ENCODE data around the gene FRMD4A. TPM values are rescaled to one million over a fixed set of nuclear protein-coding genes. Genes with fewer than 3 reads are reported as not detected.

The FRMD4A gene
- total RNA-seq, 1 experiment from 2014 or later: 7.1 TPM

GRCh38 chr10:13908475-13908874 is 422.2 kb downstream of the FRMD4A start:
- intact Hi-C loops (cut with micrococcal nuclease): no loop called here
- no peak for ATAC-seq
- Histone ChIP-seq H3K9ac (ENCODE audit: low read length) (no peak overlapping the region), H3K9me2 (replicated peaks; ENCODE audit: low read length) (no peaks in the 10 kb centered on the region), H3K79me2 (ENCODE audit: low read length) (no peaks in the 10 kb centered on the region), H3K4me3 (ENCODE audit: low read length) (no peak overlapping the region), H3K9me3 (ENCODE audit: low read length) (no peaks in the 10 kb centered on the region), H3F3A (ENCODE audit: low read length, unreplicated experiment) (no peaks in the 10 kb centered on the region), H3K4me1 (ENCODE audit: insufficient read depth, low read length) (no peaks in the 10 kb centered on the region), H3K27ac (ENCODE audit: low read length) (no peak overlapping the region), H2AFZ (ENCODE audit: low read length) (no peak overlapping the region), H3K36me3 (ENCODE audit: low read depth, low read length) (no peaks in the 10 kb centered on the region), H4K20me1 (ENCODE audit: low read length) (no peaks in the 10 kb centered on the region), H3K4me2 (ENCODE audit: low read length) (no peak overlapping the region), H3K27me3 (ENCODE audit: low read length) (no peaks in the 10 kb centered on the region)
- no TSS peak for BruUV-seq (replicated peaks)
- TF ChIP-seq CTCF (conservative IDR thresholded peaks at IDR 0.05; ENCODE audit: low read depth, low read length) (no peak), EZH2 (IDR thresholded peaks at IDR 0.05; ENCODE audit: low read length, unreplicated experiment) (no peak), EZH2phosphoT487 (IDR thresholded peaks at IDR 0.05; ENCODE audit: borderline replicate concordance, low read length) (no peak)
- POLR2A ChIA-PET (ENCODE audit: unreplicated experiment): no interaction called here
- CTCF ChIA-PET: no interaction called here
- DNase-seq: no peak

GRCh38 chr10:13907570-13907969 is 423.2 kb downstream of the FRMD4A start:
- H3K9me2 ChIP-seq (replicated peaks; ENCODE audit: low read length): no peaks in the 10 kb centered on the region
- ChIA-PET CTCF (no interaction called here), POLR2A (ENCODE audit: unreplicated experiment) (no interaction called here)
- H3K4me3 ChIP-seq (ENCODE audit: low read length): no peak overlapping the region
- DNase-seq (no peak), ATAC-seq (no peak)
- no peaks in the 10 kb centered on the region for H3K4me1 ChIP-seq (ENCODE audit: insufficient read depth, low read length)
- H3K9ac ChIP-seq (ENCODE audit: low read length): no peak overlapping the region
- H3F3A ChIP-seq (ENCODE audit: low read length, unreplicated experiment): no peaks in the 10 kb centered on the region
- H3K79me2 ChIP-seq (ENCODE audit: low read length): no peaks in the 10 kb centered on the region
- no TSS peak for BruUV-seq (replicated peaks)
- H3K4me2 ChIP-seq (ENCODE audit: low read length): no peak overlapping the region
- H3K27ac ChIP-seq (ENCODE audit: low read length): no peak overlapping the region
- no peaks in the 10 kb centered on the region for H4K20me1 ChIP-seq (ENCODE audit: low read length)
- no peak overlapping the region for H2AFZ ChIP-seq (ENCODE audit: low read length)
- no peaks in the 10 kb centered on the region for H3K36me3 ChIP-seq (ENCODE audit: low read depth, low read length)
- no peak for TF ChIP-seq EZH2phosphoT487 (IDR thresholded peaks at IDR 0.05; ENCODE audit: borderline replicate concordance, low read length)
- no peak for TF ChIP-seq CTCF (conservative IDR thresholded peaks at IDR 0.05; ENCODE audit: low read depth, low read length)
- no peak for TF ChIP-seq EZH2 (IDR thresholded peaks at IDR 0.05; ENCODE audit: low read length, unreplicated experiment)
- intact Hi-C loops (cut with micrococcal nuclease): no loop called here
- no peaks in the 10 kb centered on the region for H3K27me3 ChIP-seq (ENCODE audit: low read length)
- H3K9me3 ChIP-seq (ENCODE audit: low read length): no peaks in the 10 kb centered on the region

GRCh38 chr10:13905281-13905680 is 425.4 kb downstream of the FRMD4A start:
- Histone ChIP-seq H3K9me3 (ENCODE audit: low read length) (no peaks in the 10 kb centered on the region), H4K20me1 (ENCODE audit: low read length) (no peaks in the 10 kb centered on the region), H3K4me3 (ENCODE audit: low read length) (no peak overlapping the region), H3K9ac (ENCODE audit: low read length) (no peak overlapping the region), H3K27ac (ENCODE audit: low read length) (no peak overlapping the region), H3F3A (ENCODE audit: low read length, unreplicated experiment) (no peaks in the 10 kb centered on the region), H3K4me1 (ENCODE audit: insufficient read depth, low read length) (no peaks in the 10 kb centered on the region), H3K27me3 (ENCODE audit: low read length) (no peaks in the 10 kb centered on the region), H3K79me2 (ENCODE audit: low read length) (no peaks in the 10 kb centered on the region), H3K9me2 (replicated peaks; ENCODE audit: low read length) (no peaks in the 10 kb centered on the region), H3K36me3 (ENCODE audit: low read depth, low read length) (no peaks in the 10 kb centered on the region), H2AFZ (ENCODE audit: low read length) (no peak overlapping the region), H3K4me2 (ENCODE audit: low read length) (no peak overlapping the region)
- TF ChIP-seq CTCF (conservative IDR thresholded peaks at IDR 0.05; ENCODE audit: low read depth, low read length): no peak
- no peak for TF ChIP-seq EZH2 (IDR thresholded peaks at IDR 0.05; ENCODE audit: low read length, unreplicated experiment)
- TF ChIP-seq EZH2phosphoT487 (IDR thresholded peaks at IDR 0.05; ENCODE audit: borderline replicate concordance, low read length): no peak
- no peak for DNase-seq
- BruUV-seq (replicated peaks): no TSS peak
- no peak for ATAC-seq
- ChIA-PET CTCF (no interaction called here), POLR2A (ENCODE audit: unreplicated experiment) (no interaction called here)
- intact Hi-C loops (cut with micrococcal nuclease): no loop called here
